ENCODE results near the gene CHID1.

GRCh38 chr11:955154-956063, 44.8 kb upstream of the CHID1 start:
- TF ChIP-seq ELF4 (IDR thresholded peaks at IDR 0.05), result no peak
- TF ChIP-seq BHLHE40 (IDR thresholded peaks at IDR 0.05; ENCODE audit: borderline replicate concordance), result no peak

Data from HEK293T (cell line).